HG02759 (cell line): Measurements from ENCODE around the gene TARDBP.
"Not testable (repeated sequence)": the region's sequence is repeated elsewhere in the genome, so short reads cannot be mapped to it uniquely, and the experiment has no call there.

Experiments
- ATAC-seq: cut with Tn5 transposase; IDR thresholded peaks from one replicate; pipeline ENCODE4 v1.9.1; 2021; ENCODE audit warnings: mild to moderate bottlenecking, moderate library complexity; ENCODE audit not compliant: unreplicated experiment

TARDBP gene

GRCh38 chr1:11059155-11059967, 46.9 kb downstream of the TARDBP start:
- ATAC-seq, result peak; percentile 34

DNA sequence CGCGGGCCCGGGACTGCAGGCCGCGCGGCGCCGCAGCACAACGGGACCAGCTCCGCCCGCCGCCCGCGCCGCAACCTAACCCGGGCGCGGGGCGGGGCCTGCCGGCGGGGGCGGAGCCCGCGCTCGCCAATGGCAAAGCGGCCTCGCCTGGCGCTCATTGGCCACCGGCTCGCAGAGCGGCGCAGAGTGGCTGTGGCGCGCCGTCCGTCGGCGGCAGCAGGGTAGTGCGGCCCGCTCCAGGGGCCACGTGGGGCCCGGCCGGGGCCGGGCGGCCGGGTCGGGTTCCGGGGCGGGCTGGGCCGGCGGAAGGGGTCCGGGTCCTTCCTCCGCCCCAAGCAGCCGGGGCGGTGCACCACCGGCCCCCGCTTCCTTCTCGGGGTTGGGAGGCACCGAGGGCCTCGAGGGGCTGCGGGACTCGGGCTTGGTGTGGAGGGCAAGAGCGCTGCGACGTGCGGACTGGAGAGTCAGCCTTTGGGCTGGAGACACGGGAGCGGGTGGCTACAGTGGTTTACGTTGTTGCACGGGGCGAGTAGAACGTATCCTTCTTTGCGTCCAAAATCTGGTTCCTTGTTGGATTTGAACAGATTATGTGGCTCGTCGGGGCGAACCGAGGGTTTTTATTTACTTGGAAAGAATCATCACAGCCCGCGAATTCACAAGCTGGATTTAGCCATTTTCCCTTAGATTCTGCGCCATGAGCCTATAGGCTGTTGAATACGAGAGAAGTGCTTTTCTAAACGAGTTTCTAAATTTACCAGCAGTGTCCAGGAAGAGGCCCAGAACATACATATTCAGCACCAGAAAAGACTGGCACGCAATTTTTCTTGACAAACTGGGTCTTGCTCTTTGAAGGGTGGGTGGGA, 47.7 kb downstream of the TARDBP start, which contains the start of gene SRM:
Gene SRM, minus strand, starts transcription at position 51 of the 863 bp plus-strand sequence. CDS start 75 bp downstream, outside the sequence.
- ATAC-seq, result peak; percentile 89

- no peak for ATAC-seq
Measured at GRCh38 chr1:11061652-11062365, 49.4 kb downstream of the TARDBP start.

- ATAC-seq, result no peak
Measured at GRCh38 chr1:11062965-11063401, 50.5 kb downstream of the TARDBP start.

DNA sequence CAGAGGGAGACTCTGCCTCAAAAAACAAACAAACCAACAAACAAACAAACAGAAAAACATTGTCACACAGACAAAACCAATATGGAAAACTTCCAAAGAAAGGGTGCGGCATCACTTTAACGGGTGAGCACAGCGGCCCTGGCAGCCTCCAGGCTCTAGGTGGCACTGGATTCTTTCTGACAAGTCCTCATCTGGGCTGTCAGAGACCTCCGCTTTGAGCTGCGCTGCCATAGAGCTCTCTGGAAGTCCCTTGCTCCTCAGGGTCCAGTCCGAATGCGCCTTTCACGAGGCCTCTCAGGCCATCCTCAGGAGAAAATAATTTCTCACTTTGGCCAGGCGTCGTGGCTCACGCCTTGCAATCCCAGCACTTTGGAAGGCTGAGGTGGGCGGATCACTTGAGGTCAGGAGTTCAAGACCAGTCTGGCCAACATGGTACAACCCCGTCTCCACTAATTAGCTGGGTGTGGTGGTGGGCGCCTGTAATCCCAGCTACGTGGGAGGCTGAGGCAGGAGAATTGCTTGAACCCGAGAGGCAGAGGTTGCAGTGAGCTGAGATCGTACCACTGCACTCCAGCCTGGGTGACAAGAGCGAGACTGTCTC, 51.6 kb downstream of the TARDBP start:
- not testable (repeated sequence) for ATAC-seq

- ATAC-seq, result no peak
Measured at GRCh38 chr1:11064942-11065341, 52.5 kb downstream of the TARDBP start.

DNA sequence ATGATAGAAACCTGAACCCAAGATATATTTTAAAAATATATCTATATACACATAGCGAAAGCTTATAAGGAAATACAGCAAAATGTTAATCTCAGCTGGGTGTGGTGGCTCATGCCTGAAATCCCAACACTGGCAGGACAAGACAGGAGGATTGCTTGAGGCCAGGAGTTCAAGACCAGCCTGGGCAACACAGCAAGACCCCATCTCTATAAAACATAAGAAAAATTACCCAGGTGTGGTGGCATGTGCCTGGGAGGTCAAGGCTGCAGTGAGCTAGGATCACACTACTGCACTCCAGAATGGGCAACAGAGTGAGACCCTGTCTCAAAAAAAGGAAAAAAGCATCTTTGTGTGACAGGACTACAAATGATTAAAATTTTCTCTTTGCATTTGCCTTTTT, 53.3 kb downstream of the TARDBP start:
- no peak for ATAC-seq

DNA sequence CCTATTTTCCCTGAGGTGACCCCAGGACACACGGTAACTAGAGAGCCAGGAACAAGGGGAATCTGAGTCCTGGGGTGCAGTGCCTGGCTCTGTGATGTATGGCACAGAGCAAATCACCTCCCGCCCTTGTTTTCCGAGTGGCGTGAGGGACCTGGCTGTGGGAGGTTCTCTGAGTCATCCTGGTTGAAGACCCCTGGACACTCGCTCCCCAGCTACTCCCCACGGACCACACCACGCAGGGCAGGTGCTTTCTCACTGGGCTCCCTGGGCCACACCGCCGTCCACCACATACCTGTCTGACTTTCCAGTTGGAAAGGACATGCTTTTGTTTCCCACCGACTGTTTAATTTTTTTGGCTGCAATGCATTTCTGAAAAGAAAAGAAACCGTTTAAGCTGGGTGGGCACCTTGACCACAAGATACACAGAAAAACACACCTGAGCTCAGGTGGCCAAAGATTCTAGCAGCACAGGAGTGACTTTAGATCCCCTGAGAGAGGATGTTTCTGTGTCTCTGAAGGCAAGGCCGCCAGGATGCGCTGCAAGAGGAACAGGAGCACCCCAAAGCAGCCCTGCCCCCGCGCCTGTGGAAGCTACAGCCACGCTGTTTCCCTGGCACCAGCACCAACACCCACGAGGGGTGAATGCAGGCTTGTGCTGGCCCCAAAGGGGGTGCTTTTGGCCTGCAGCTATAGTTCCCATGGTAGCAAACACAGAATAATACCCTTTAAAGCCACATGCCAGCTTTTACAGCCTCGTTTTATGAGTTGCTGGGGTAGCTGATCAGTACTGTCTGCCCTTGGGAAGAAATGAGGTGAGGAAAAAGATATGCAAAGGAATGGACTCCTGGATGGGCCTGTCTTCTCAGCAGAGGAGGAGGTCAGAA, 55.5 kb downstream of the TARDBP start:
- ATAC-seq, result no peak

GRCh38 chr1:11068600-11069473, 56.4 kb downstream of the TARDBP start:
- ATAC-seq, result no peak

DNA sequence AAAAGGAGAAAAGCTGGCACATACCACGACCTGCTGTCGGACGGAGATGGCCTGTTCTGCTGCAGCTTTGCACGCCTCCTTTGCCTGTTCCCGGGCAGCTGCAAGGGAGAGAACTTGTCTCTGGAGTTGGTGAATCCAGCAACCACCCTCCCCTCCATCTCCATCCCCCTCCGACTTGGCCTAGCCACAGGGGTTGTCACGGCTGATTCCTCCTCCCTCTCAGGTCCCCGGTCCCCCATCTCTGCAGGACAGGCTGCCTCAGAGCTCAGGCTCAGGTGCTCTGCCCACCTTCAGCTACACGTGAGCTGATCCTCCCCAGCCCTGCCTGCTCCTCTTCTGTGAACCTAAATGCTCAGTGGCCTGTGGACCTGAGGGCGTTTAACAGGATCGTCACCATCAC, 58.4 kb downstream of the TARDBP start:
- ATAC-seq, result no peak

DNA sequence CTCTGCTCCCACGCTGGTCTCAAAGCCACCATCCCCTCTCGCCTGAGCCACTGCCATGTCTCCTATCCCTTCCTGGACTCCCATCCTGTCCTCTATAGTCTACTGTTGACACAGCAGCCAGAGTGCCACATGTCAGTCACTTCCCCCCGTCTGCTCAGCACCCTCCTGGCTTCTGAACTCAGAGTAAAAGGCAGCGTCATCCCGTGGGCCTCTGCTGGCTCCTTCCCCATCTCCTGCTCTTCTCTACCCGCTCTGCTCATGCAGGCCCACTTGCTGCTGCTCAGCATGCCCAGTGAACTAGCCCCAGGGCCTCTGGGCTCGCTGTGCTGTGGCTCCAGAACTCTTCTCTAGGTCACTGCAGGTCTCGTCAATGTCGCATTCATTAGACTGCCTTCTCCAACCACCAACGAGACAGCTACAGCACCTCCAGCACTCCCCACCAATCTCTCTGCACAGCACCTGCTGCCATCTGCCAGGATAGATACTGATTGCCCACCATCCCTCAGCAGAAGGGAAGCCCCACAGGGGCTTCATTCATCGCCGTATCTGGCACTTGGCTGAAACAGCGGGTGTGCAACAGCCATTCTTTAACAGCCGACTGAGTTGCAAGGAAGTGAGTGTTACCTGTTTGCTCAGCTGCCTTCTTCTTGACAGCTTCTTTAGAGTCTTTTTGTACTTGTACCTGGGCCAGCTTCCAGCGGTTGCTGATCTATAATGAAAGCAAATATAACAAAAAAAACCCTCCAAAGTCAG, 59.2 kb downstream of the TARDBP start:
- ATAC-seq, result no peak

GRCh38 chr1:11072216-11072917, 59.9 kb downstream of the TARDBP start:
- no peak for ATAC-seq

GRCh38 chr1:11073398-11073797, 60.9 kb downstream of the TARDBP start:
- not testable (repeated sequence) for ATAC-seq
